Cardiac fibroblast (primary cell): ENCODE results near the gene MBL2.

Experiments
- DNase-seq, 2 donors: peaks; one replicate each; pipeline versions ENCODE4 v3.0.0 to v3.0.0-alpha.2; 2010; ENCODE audit warnings: low read depth in 2 of 2
- H3K4me3 ChIP-seq, 2 donors: replicated peaks in 1 of 2; 1 replicate in 1 of 2; 2 replicates in 1 of 2; pipeline ENCODE4 v1.5.1; 2011; ENCODE audit warnings: low read depth in 2 of 2, low read length in 2 of 2, mild to moderate bottlenecking in 2 of 2, moderate library complexity in 1 of 2
- TF ChIP-seq, protein P1 (sequence below): IDR thresholded peaks from one replicate; pipeline ENCODE4 v1.5.1; 2011; ENCODE audit warnings: low read depth, mild to moderate bottlenecking, low read length, inconsistent platforms

The MBL2 gene

DNA sequence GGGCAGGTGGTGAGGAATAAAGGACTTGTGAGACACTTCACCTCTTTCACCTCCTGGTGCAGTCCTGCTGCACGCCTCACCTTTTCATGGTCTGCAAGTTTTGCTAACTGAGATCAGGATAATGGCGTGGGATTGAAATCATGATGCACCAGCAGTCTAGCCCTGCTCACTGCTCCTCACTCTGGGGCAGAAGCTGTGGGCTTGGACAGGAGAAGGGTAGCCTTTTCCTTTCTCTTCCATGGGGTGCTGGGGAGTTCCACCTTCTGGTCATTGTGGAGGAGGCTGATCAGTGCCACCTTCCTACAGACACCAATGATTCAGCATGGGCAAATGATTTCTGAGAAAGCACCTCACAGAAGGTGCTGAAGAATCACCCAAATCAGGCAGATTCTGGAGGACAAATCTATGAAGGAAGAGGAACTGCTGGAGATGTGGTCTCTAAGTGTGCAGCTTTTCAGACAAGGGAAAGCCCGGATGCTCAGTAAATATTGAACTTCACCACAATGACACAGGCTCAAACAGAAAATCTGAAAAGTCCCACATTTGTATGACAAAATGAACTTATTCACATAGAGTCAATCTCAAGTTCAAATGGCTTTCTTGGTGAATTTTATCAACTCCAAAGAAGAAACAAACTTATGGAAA is 19.7 kb downstream of the MBL2 start:
- no peak overlapping the region for H3K4me3 ChIP-seq
- TF ChIP-seq, protein P1, sequence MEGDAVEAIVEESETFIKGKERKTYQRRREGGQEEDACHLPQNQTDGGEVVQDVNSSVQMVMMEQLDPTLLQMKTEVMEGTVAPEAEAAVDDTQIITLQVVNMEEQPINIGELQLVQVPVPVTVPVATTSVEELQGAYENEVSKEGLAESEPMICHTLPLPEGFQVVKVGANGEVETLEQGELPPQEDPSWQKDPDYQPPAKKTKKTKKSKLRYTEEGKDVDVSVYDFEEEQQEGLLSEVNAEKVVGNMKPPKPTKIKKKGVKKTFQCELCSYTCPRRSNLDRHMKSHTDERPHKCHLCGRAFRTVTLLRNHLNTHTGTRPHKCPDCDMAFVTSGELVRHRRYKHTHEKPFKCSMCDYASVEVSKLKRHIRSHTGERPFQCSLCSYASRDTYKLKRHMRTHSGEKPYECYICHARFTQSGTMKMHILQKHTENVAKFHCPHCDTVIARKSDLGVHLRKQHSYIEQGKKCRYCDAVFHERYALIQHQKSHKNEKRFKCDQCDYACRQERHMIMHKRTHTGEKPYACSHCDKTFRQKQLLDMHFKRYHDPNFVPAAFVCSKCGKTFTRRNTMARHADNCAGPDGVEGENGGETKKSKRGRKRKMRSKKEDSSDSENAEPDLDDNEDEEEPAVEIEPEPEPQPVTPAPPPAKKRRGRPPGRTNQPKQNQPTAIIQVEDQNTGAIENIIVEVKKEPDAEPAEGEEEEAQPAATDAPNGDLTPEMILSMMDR = no peak
- DNase-seq = no peak

DNA sequence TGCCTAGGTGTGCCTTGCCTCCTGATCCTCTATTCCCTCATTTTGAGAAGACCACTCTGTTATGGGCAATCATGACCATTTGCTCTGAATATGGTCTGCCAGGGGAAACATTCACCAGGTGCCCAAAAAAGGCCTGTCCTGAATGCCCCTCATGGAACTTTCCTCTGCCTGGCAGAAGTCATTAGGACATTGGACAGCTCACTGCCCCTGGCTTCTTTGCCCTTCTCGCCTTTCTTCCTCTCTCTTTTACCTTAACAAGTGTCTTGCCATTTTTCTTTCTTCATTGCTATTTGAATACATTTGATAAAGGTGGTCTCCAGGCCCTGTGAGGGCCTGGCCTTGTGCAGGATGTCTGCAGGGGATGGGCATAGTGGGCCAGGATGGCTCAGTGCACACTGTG is 20.3 kb downstream of the MBL2 start:
- DNase-seq = no peak

DNA sequence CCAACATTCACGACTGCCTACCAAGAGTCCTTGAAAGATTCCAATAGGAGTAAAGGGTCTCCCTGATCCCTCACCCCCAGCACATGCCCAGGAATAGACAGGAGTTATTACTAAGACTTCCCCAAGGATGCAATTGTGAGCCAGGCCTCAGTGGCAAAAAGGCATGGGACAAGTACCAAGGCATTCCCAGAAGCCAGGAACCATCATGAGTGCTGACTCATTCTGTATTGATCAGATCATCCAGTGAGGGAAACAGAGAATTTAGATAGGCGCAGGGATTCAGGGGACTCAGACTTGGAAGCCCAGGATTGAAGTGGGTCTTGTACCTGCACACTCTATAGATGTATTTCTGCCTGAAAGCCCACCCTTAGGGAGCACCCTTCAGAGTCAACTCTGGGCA is 21.2 kb downstream of the MBL2 start:
- DNase-seq = no peak
- no peak overlapping the region for H3K4me3 ChIP-seq
- TF ChIP-seq, protein P1 = no peak

More for the DNA sequence above, 20.3 kb downstream of the MBL2 start:
- TF ChIP-seq, protein P1 = no peak
- no peak overlapping the region for H3K4me3 ChIP-seq

DNA sequence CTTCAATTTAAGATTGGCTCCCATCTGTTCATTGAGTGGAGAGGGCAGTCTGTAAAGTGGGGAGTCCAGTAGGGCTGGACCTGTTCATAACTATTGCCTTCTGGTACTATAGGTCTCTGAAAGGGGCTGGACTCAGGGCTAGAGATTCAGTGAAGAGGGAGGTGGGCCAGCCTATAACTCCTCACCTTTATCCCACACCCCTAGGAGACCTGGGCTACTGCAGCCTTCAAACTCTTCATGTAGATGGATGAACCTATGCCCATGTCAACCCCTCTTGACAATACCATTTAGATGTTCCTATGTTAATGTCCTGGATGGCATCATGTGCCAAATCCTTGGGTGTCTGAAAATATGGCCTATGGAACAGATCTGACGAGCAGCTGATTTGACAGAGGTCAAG is 22.0 kb downstream of the MBL2 start:
- TF ChIP-seq, protein P1 = no peak
- no peak for DNase-seq
- H3K4me3 ChIP-seq = no peak overlapping the region

DNA sequence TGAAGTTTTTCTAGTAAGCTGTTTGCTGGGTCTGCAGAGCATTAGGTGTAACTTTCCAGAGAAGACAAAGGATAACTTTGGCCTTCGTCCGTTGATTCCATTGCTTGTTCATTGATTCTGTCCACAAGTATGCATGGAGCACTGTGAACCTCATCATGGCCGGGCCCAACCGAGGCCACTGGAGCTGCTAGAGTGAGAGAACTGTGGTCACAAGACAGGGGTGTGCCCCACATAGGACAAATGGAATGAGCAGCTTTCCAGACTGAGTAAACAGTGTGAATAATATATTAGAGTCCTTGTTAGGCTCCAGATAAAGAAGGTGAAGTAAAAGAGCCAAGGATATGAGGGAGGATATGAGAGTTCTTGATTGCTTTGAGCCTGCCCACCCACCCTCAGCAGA is 24.9 kb downstream of the MBL2 start:
- TF ChIP-seq, protein P1 = no peak
- H3K4me3 ChIP-seq = no peak overlapping the region
- no peak for DNase-seq

DNA sequence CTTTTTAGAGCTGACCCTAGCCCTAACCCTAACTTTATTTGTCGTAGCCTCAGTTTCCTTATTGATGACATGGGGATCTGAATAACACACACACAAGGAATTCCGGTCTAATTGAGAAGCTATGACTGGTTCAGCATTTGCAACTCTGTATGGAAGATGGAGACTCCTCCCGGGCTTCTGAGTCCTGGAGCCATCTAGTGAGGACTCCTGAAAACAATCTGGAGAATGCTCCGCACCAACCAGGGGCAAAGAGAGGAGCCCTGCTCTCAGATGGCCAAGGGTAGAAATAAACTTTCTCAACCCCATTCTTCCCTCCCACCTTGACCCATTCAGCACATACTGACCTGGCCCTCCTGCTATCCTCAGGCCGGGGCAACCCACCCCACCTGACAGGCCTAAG is 26.4 kb downstream of the MBL2 start:
- DNase-seq = peak in 1 of 2 donors; percentile 19
- H3K4me3 ChIP-seq = no peak overlapping the region
- TF ChIP-seq, protein P1 = peak; percentile 28
